Neural progenitor cell (in vitro differentiated cells): Measurements from ENCODE around the gene POTEC.
"Not testable (repeated sequence)": the region's sequence is repeated elsewhere in the genome, so short reads cannot be mapped to it uniquely, and the experiment has no call there.

Experiments used
- CTCF ChIP-seq: fragments of 200-600 bp; sonication (generic); IDR thresholded peaks from 2 replicates; pipeline ENCODE4 v1.5.1; 2017; ENCODE audit warnings: antibody characterized with exemption, mild to moderate bottlenecking
- EZH2 ChIP-seq: fragments of 200-600 bp; sonication (generic); IDR thresholded peaks from 2 replicates; pipeline ENCODE4 v1.6.1; 2017; ENCODE audit warnings: antibody characterized with exemption, mild to moderate bottlenecking, moderate library complexity
- EZH2phosphoT487 ChIP-seq: fragments of 200-600 bp; sonication (generic); IDR thresholded peaks from 2 replicates; pipeline ENCODE4 v1.6.1; 2017; ENCODE audit warnings: antibody characterized with exemption

GRCh38 chr18:14470446-14470845, 73.0 kb downstream of the POTEC start:
- TF ChIP-seq CTCF, EZH2, EZH2phosphoT487: not testable (repeated sequence)
